Mesendoderm (in vitro differentiated cells): Measurements from ENCODE around the gene DACT1.

Experiments used
- DNase-seq: peaks from one replicate; pipeline ENCODE4 v3.0.0; 2013
- H2AK5ac ChIP-seq: 2 replicates; pipeline ENCODE4 v1.6.1; 2013; ENCODE audit warnings: low read length, inconsistent platforms
- H2BK120ac ChIP-seq: 2 replicates; pipeline ENCODE4 v1.6.1; 2013; ENCODE audit warnings: low read depth, mild to moderate bottlenecking, low read length, moderate library complexity, mixed read lengths
- H2BK15ac ChIP-seq: replicated peaks from 2 replicates; pipeline ENCODE4 v1.6.1; 2013; ENCODE audit warnings: low read depth, mild to moderate bottlenecking, moderate library complexity
- H2BK5ac ChIP-seq: 2 replicates; pipeline ENCODE4 v1.6.1; 2013; ENCODE audit warnings: low read length, inconsistent platforms
- H3K18ac ChIP-seq: 2 replicates; pipeline ENCODE4 v1.6.1; 2013; ENCODE audit warnings: mild to moderate bottlenecking, low read length, mixed read lengths
- H3K23ac ChIP-seq: one replicate; pipeline ENCODE4 v1.6.1; 2013; ENCODE audit warnings: low read length
- H3K27ac ChIP-seq: 2 replicates; pipeline ENCODE4 v1.5.1; 2013; ENCODE audit warnings: low read depth, mild to moderate bottlenecking, inconsistent platforms, low read length, moderate library complexity
- H3K27me3 ChIP-seq: 2 replicates; pipeline ENCODE4 v1.6.1; 2013; ENCODE audit warnings: low read length, control low read depth, mild to moderate bottlenecking, inconsistent platforms; ENCODE audit not compliant: insufficient read depth, poor library complexity
- H3K36me3 ChIP-seq: 2 replicates; pipeline ENCODE4 v1.6.1; 2013; ENCODE audit warnings: low read length, inconsistent platforms; ENCODE audit not compliant: control insufficient read depth, insufficient read depth
- H3K4ac ChIP-seq: one replicate; pipeline ENCODE4 v1.6.1; 2013; ENCODE audit warnings: low read depth, mild to moderate bottlenecking, low read length, moderate library complexity
- H3K4me1 ChIP-seq: 2 replicates; pipeline ENCODE4 v1.6.1; 2013; ENCODE audit warnings: low read depth, low read length, inconsistent platforms; ENCODE audit not compliant: control insufficient read depth
- H3K4me2 ChIP-seq: 2 replicates; pipeline ENCODE4 v1.6.1; 2013; ENCODE audit warnings: low read length
- H3K4me3 ChIP-seq: 2 replicates; pipeline ENCODE4 v1.5.1; 2013; ENCODE audit warnings: mild to moderate bottlenecking, low read length
- H3K56ac ChIP-seq: one replicate; pipeline ENCODE4 v1.6.1; 2013; ENCODE audit warnings: low read length
- H3K79me1 ChIP-seq: 2 replicates; pipeline ENCODE4 v1.6.1; 2013; ENCODE audit warnings: low read length, inconsistent platforms
- H3K79me2 ChIP-seq: 2 replicates; pipeline ENCODE4 v1.6.1; 2013; ENCODE audit warnings: mild to moderate bottlenecking, low read length; ENCODE audit not compliant: control insufficient read depth, insufficient read depth
- H3K9ac ChIP-seq: 2 replicates; pipeline ENCODE4 v1.6.1; 2013; ENCODE audit warnings: low read length, inconsistent platforms
- H4K5ac ChIP-seq: one replicate; pipeline ENCODE4 v1.6.1; 2013; ENCODE audit warnings: low read length
- H4K8ac ChIP-seq: one replicate; pipeline ENCODE4 v1.6.1; 2013; ENCODE audit warnings: low read depth, mild to moderate bottlenecking, control low read depth, low read length, moderate library complexity
- WGBS: extraction: QIAGEN DNeasy Blood & Tissue Kit; methylation state at CpG from one replicate; pipeline ENCODE4 v1.1.7; 2013; ENCODE audit warnings: low lambda C conversion rate, missing lambda C conversion rate; ENCODE audit not compliant: insufficient coverage; ENCODE audit errors: extremely low coverage; 5-methylcytosine and 5-hydroxymethylcytosine counted together

DACT1 gene

GRCh38 chr14:58677996-58678395 is 40.2 kb downstream of the DACT1 start:
- no peak overlapping the region for H3K27ac ChIP-seq
- H3K4me2 ChIP-seq = no peak overlapping the region
- H3K56ac ChIP-seq = no peak overlapping the region
- H4K5ac ChIP-seq = no peak overlapping the region
- no peak overlapping the region for H4K8ac ChIP-seq
- no peaks in the 10 kb centered on the region for H3K27me3 ChIP-seq
- H2BK5ac ChIP-seq = no peak overlapping the region
- no peak overlapping the region for H3K23ac ChIP-seq
- DNase-seq = no peak
- no peak overlapping the region for H3K18ac ChIP-seq
- no peaks in the 10 kb centered on the region for H3K36me3 ChIP-seq
- H2BK120ac ChIP-seq = no peak overlapping the region
- H3K4me3 ChIP-seq = no peak overlapping the region
- no CpG with 5 or more reads among the region's 1 CpG for WGBS
- no peaks in the 10 kb centered on the region for H3K4me1 ChIP-seq
- H2BK15ac ChIP-seq = no peak overlapping the region
- no peak overlapping the region for H3K9ac ChIP-seq
- H3K4ac ChIP-seq = no peak overlapping the region
- no peaks in the 10 kb centered on the region for H3K79me2 ChIP-seq
- H3K79me1 ChIP-seq = no peaks in the 10 kb centered on the region
- no peak overlapping the region for H2AK5ac ChIP-seq

DNA sequence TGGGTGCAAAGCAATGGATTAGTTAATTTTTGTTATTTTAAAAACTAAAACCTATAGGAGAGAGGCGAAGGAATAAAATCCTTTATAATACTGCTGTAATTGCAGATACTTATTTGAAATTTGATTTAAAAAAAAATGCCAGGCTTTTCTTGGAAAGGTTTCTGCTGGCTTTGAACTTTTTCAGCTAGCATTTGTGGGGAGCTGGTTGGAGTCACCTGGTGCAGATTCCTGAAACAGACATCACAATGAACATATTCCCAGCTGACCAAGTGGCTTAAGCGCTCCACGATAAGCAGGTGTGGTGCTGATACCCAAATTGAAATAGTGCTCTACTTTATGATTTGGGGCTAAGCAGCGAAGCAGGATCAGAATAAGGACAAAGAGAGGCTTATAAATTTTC is 42.9 kb downstream of the DACT1 start:
- Histone ChIP-seq H2BK15ac (no peak overlapping the region), H2BK5ac (no peak overlapping the region), H3K4me3 (no peak overlapping the region), H4K5ac (no peak overlapping the region), H3K4ac (no peak overlapping the region), H3K4me1 (no peaks in the 10 kb centered on the region), H3K18ac (no peak overlapping the region), H3K4me2 (no peak overlapping the region), H4K8ac (no peak overlapping the region), H3K9ac (no peak overlapping the region), H3K27me3 (no peaks in the 10 kb centered on the region), H3K23ac (no peak overlapping the region), H3K36me3 (no peaks in the 10 kb centered on the region), H3K27ac (no peak overlapping the region), H3K79me2 (no peaks in the 10 kb centered on the region), H2BK120ac (no peak overlapping the region), H2AK5ac (no peak overlapping the region), H3K56ac (no peak overlapping the region), H3K79me1 (no peaks in the 10 kb centered on the region)
- no CpG with 5 or more reads among the region's 4 CpGs for WGBS
- no peak for DNase-seq

- Histone ChIP-seq H3K36me3 (no peaks in the 10 kb centered on the region), H3K79me1 (no peaks in the 10 kb centered on the region), H2AK5ac (no peak overlapping the region), H3K4ac (no peak overlapping the region), H3K18ac (no peak overlapping the region), H3K4me3 (no peak overlapping the region), H3K9ac (no peak overlapping the region), H2BK15ac (no peak overlapping the region), H3K56ac (no peak overlapping the region), H2BK5ac (no peak overlapping the region), H3K4me1 (no peaks in the 10 kb centered on the region), H3K4me2 (no peak overlapping the region), H2BK120ac (no peak overlapping the region), H3K23ac (no peak overlapping the region), H3K79me2 (no peaks in the 10 kb centered on the region), H4K8ac (no peak overlapping the region), H3K27ac (no peak overlapping the region), H4K5ac (no peak overlapping the region), H3K27me3 (no peaks in the 10 kb centered on the region)
- DNase-seq = no peak
- WGBS = no CpG with 5 or more reads among the region's 27 CpGs
Measured at GRCh38 chr14:58687232-58687795, 49.6 kb downstream of the DACT1 start.

GRCh38 chr14:58690801-58691516 is 53.2 kb downstream of the DACT1 start:
- Histone ChIP-seq H3K79me1 (no peaks in the 10 kb centered on the region), H2BK15ac (no peak overlapping the region), H3K36me3 (no peaks in the 10 kb centered on the region), H3K4me3 (no peak overlapping the region), H4K5ac (no peak overlapping the region), H2BK120ac (no peak overlapping the region), H3K4me2 (no peak overlapping the region), H3K56ac (no peak overlapping the region), H3K79me2 (no peaks in the 10 kb centered on the region), H3K4ac (no peak overlapping the region), H3K9ac (no peak overlapping the region), H2AK5ac (no peak overlapping the region), H3K27me3 (no peaks in the 10 kb centered on the region), H3K27ac (no peak overlapping the region), H3K4me1 (no peaks in the 10 kb centered on the region), H3K23ac (no peak overlapping the region), H4K8ac (no peak overlapping the region), H2BK5ac (no peak overlapping the region), H3K18ac (no peak overlapping the region)
- no CpG with 5 or more reads among the region's 14 CpGs for whole genome bisulfite sequencing
- no peak for DNase-seq

DNA sequence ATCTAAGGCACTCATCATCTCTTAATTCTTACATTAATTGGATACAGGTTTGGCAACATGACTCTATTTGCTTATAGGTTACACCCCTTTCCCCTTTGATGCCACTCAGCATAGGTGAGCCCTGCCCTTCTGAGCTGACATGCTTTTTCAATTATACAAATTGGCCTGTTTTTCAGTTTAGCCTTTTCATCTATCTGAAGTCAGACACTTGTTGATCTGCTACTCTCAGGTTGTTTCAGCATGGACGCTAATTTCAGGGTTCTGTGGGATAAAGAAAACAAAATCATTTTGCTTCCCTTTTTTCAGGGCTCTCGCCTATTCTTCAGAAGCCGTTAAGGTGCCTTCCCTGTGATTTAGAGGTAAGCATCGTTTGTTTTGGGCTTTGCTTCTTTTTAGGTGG is 55.3 kb downstream of the DACT1 start:
- no CpG with 5 or more reads among the region's 4 CpGs for WGBS
- no peak for DNase-seq
- H3K36me3 ChIP-seq = no peaks in the 10 kb centered on the region

GRCh38 chr14:58695514-58695913 is 57.8 kb downstream of the DACT1 start:
- Histone ChIP-seq H2BK120ac (no peak overlapping the region), H2AK5ac (no peak overlapping the region), H3K4me2 (no peak overlapping the region), H3K79me1 (no peaks in the 10 kb centered on the region), H3K18ac (no peak overlapping the region), H3K4me3 (no peak overlapping the region), H3K27me3 (no peaks in the 10 kb centered on the region), H3K56ac (no peak overlapping the region), H3K4ac (no peak overlapping the region), H4K8ac (no peak overlapping the region), H3K36me3 (no peaks in the 10 kb centered on the region), H2BK5ac (no peak overlapping the region), H2BK15ac (no peak overlapping the region), H3K79me2 (no peaks in the 10 kb centered on the region), H3K4me1 (no peaks in the 10 kb centered on the region), H3K23ac (no peak overlapping the region), H3K9ac (no peak overlapping the region), H3K27ac (no peak overlapping the region), H4K5ac (no peak overlapping the region)
- DNase-seq = no peak
- WGBS = no CpG with 5 or more reads among the region's 1 CpG

More for the DNA sequence above, 55.3 kb downstream of the DACT1 start:
- H3K9ac ChIP-seq = no peak overlapping the region
- no peak overlapping the region for H4K8ac ChIP-seq
- H3K79me1 ChIP-seq = no peaks in the 10 kb centered on the region
- no peak overlapping the region for H3K56ac ChIP-seq
- no peak overlapping the region for H3K18ac ChIP-seq
- no peaks in the 10 kb centered on the region for H3K79me2 ChIP-seq
- no peaks in the 10 kb centered on the region for H3K4me1 ChIP-seq
- no peak overlapping the region for H2BK5ac ChIP-seq
- no peak overlapping the region for H2AK5ac ChIP-seq
- no peak overlapping the region for H3K4me3 ChIP-seq
- no peak overlapping the region for H3K4ac ChIP-seq
- no peak overlapping the region for H4K5ac ChIP-seq
- H3K23ac ChIP-seq = no peak overlapping the region
- H2BK15ac ChIP-seq = no peak overlapping the region
- H3K27me3 ChIP-seq = no peaks in the 10 kb centered on the region
- H3K4me2 ChIP-seq = no peak overlapping the region
- no peak overlapping the region for H3K27ac ChIP-seq
- H2BK120ac ChIP-seq = no peak overlapping the region
